Measurements from ENCODE around the gene COX5A. TPM values are rescaled to one million over a fixed set of nuclear protein-coding genes. Genes with fewer than 3 reads are reported as not detected.
A peak's percentile ranks its signal among the peaks of the same experiment; 100 is the strongest.

COX5A gene
- total RNA-seq, 2 experiments from 2014 or later = 40.7 to 44.2 TPM

DNA sequence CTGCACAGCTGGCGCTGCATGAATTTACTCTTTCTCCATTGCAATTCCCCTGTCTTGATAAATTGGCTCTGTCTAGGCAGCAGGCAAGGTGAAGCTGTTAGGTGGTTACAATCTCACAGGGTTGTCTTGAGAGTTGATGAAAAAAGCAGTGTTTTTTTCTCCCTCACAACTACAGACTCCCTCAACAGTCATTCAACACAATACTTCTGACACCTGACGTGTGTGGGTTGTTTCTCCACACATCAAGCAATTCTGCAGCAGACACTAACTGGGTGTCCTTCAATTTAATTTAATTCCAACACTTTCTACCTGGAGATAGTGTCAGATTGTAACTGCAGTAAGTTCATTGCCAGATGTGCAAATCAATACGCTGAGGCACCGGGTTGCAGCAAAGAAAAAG lies 59.6 kb downstream of the COX5A start:
- DNase-seq (no peak), ATAC-seq (ENCODE audit: poor library complexity) (no peak)
- no peaks in the 10 kb centered on the region for H3K27me3 ChIP-seq (ENCODE audit: control insufficient read depth in 1 of 2, insufficient read depth in 2 of 2, low read length in 2 of 2)
- POLR2A ChIA-PET = no interaction called here
- H3K27me3 Mint-ChIP-seq = no peaks in the 10 kb centered on the region
- no peaks in the 10 kb centered on the region for H3K9me3 Mint-ChIP-seq
- intact Hi-C loops (cut with DNase I, micrococcal nuclease) = no loop called here
- no peak overlapping the region for H3K4me3 ChIP-seq (ENCODE audit: low read length)
- H3K4me3 Mint-ChIP-seq = no peak overlapping the region
- no peaks in the 10 kb centered on the region for H3K36me3 ChIP-seq (ENCODE audit: insufficient read depth, low read length)
- TF ChIP-seq, protein P1, sequence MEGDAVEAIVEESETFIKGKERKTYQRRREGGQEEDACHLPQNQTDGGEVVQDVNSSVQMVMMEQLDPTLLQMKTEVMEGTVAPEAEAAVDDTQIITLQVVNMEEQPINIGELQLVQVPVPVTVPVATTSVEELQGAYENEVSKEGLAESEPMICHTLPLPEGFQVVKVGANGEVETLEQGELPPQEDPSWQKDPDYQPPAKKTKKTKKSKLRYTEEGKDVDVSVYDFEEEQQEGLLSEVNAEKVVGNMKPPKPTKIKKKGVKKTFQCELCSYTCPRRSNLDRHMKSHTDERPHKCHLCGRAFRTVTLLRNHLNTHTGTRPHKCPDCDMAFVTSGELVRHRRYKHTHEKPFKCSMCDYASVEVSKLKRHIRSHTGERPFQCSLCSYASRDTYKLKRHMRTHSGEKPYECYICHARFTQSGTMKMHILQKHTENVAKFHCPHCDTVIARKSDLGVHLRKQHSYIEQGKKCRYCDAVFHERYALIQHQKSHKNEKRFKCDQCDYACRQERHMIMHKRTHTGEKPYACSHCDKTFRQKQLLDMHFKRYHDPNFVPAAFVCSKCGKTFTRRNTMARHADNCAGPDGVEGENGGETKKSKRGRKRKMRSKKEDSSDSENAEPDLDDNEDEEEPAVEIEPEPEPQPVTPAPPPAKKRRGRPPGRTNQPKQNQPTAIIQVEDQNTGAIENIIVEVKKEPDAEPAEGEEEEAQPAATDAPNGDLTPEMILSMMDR (IDR thresholded peaks at IDR 0.05) = no peak
- peaks cover 8% of the 10 kb centered on the region for H3K4me1 ChIP-seq (ENCODE audit: insufficient read depth, low read length)
- H3K4me1 Mint-ChIP-seq (ENCODE audit: low read depth) = peaks cover 5% of the 10 kb centered on the region
- peaks cover 0 to 3% of the 10 kb centered on the region in 2 experiments for H3K9me3 ChIP-seq (ENCODE audit: control insufficient read depth in 1 of 2, insufficient read depth in 1 of 2, low read length in 2 of 2)
- H3K27ac ChIP-seq (ENCODE audit: low read depth in 1 of 2, low read length in 2 of 2) = no peak overlapping the region
- CTCF ChIA-PET = no interaction called here
- peaks cover 4% of the 10 kb centered on the region for H3K36me3 Mint-ChIP-seq (ENCODE audit: low read depth)
- H3K27ac Mint-ChIP-seq = no peak overlapping the region

DNA sequence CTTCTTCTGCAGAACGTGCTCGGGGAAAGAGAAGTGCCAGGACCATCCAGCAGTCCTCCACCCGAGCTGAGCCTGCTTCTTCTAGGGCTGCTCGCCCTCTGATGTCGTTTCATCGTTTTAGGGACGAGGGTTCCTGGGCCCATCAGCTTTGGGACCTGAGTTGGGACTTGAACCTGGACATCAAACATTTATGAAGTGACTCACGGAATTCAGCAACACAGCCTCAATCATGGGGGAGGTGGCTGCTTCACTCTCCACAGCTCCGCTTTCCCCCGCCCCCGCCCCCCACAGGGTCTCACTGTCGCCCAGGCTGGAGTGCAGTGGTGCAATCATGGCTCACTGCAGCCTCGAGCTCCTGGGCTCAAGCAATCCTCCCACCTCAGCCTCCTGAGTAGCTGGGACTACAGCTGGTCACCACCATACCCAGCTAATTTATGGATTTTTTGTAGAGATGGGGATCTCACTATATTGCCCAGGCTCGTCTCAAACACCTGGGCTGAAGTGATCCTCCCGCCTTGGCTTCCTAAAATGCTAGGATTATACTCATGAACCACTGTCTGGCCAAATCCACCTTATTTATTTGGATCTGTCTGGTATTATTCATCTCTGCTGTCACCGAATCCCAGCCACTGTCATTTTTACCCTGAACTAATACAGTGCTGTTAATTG lies 64.0 kb downstream of the COX5A start:
- Histone ChIP-seq H3K36me3 (ENCODE audit: insufficient read depth, low read length) (peaks cover under 1% of the 10 kb centered on the region), H3K4me3 (ENCODE audit: low read length) (peak overlapping the region; percentile 65), H3K27me3 (ENCODE audit: control insufficient read depth in 1 of 2, insufficient read depth in 2 of 2, low read length in 2 of 2) (no peaks in the 10 kb centered on the region), H3K27ac (ENCODE audit: low read depth in 1 of 2, low read length in 2 of 2) (peak overlapping the region; percentile 65 to 69), H3K9me3 (ENCODE audit: control insufficient read depth in 1 of 2, insufficient read depth in 1 of 2, low read length in 2 of 2) (no peaks in the 10 kb centered on the region), H3K4me1 (ENCODE audit: insufficient read depth, low read length) (peaks cover 44% of the 10 kb centered on the region)
- ATAC-seq (ENCODE audit: poor library complexity) = peak; percentile 8
- TF ChIP-seq, protein P1 (IDR thresholded peaks at IDR 0.05) = no peak
- Mint-ChIP-seq H3K9me3 (no peaks in the 10 kb centered on the region), H3K4me1 (ENCODE audit: low read depth) (peaks cover 39% of the 10 kb centered on the region), H3K27ac (peak overlapping the region; percentile 90), H3K4me3 (peak overlapping the region; percentile 94), H3K27me3 (no peaks in the 10 kb centered on the region), H3K36me3 (ENCODE audit: low read depth) (peaks cover 18% of the 10 kb centered on the region)
- intact Hi-C loops (cut with DNase I, micrococcal nuclease) = loop anchor here (1.0 to 2.0 kb wide), 6 partner anchors 15 to 63 kb away; partner anchors contain the start of genes ULK3 (in 2 of the 2), FAM219B (in 1 of the 2) and MPI (in 1 of the 2)
- ChIA-PET CTCF (interaction anchor here (1.1 to 1.7 kb wide), 4 partner anchors 16 to 80 kb away, joined by 3 to 7 read pairs (median 5); partner anchors contain the start of gene MPI), POLR2A (interaction anchor here (0.7 to 1.8 kb wide), 10 partner anchors 10 to 95 kb away, joined by 3 to 9 read pairs (median 4); partner anchors contain the start of genes CSK, FAM219B, MPI and ULK3)
- peak in 3 of 14 experiments; percentile 36 to 54 (median 52) for DNase-seq

DNA sequence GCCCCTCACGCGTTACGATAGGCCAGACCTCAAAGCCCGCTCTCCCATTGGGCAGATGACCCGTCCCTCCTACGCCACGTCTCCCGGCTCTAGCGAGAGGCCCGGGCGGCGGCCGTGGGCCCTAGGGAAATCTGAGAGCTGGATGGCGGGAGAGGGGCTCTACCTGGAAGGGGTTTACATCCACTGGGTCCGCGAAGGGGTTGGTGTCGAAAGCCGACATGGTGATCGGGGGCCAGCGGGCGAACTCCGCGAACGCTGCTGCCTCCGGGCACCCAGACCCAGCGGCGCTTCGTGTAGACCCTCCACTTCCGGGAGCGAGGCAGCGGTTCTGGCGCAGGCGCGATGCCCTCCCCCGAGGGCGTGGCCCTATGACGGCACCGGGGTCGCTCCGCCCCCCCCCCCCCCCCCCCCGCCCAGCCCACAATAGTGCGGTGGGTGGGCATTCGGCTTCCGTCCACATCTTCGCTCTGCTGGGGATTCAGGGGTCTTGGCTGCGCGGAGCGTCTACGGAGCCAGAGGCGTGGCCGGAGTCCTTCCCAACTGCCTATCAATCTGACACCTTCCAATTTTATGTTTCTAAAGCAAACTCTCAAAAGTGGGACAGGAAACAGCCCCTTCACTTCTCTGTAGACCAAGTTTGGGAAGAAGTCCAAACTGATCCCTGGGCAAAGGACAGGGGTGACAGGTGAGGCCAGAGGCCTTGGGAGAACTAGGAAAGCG lies 64.7 kb downstream of the COX5A start, which contains the start of gene SCAMP2:
SCAMP2 (minus strand) TSS at position 330 of the 720 bp plus-strand sequence; CDS start at position 220, 110 bp downstream.
- CTCF ChIA-PET = interaction anchor here (1.1 to 1.7 kb wide), 4 partner anchors 17 to 80 kb away, joined by 3 to 7 read pairs (median 5); partner anchors contain the start of gene MPI
- DNase-seq = peak; percentile 79 to 95 (median 86)
- POLR2A ChIA-PET = interaction anchor here (0.7 to 1.8 kb wide), 10 partner anchors 10 to 95 kb away, joined by 3 to 9 read pairs (median 4); partner anchors contain the start of genes CSK, FAM219B, MPI and ULK3
- intact Hi-C loops (cut with DNase I, micrococcal nuclease) = loop anchor here (1.0 to 2.0 kb wide), 6 partner anchors 16 to 64 kb away; partner anchors contain the start of genes ULK3 (in 2 of the 2), FAM219B (in 1 of the 2) and MPI (in 1 of the 2)
- H3K36me3 ChIP-seq (ENCODE audit: insufficient read depth, low read length) = peaks cover 2% of the 10 kb centered on the region
- peak within 1 kb of the TSS; percentile 93 to 94 for H3K27ac ChIP-seq (ENCODE audit: low read depth in 1 of 2, low read length in 2 of 2)
- H3K9me3 ChIP-seq (ENCODE audit: control insufficient read depth in 1 of 2, insufficient read depth in 1 of 2, low read length in 2 of 2) = no peaks in the 10 kb centered on the region
- peak within 1 kb of the TSS; percentile 94 for H3K4me3 Mint-ChIP-seq
- peaks cover 21% of the 10 kb centered on the region for H3K36me3 Mint-ChIP-seq (ENCODE audit: low read depth)
- no peaks in the 10 kb centered on the region for H3K27me3 ChIP-seq (ENCODE audit: control insufficient read depth in 1 of 2, insufficient read depth in 2 of 2, low read length in 2 of 2)
- H3K4me3 ChIP-seq (ENCODE audit: low read length) = peak within 1 kb of the TSS; percentile 65
- peaks cover 45% of the 10 kb centered on the region for H3K4me1 Mint-ChIP-seq (ENCODE audit: low read depth)
- H3K9me3 Mint-ChIP-seq = no peaks in the 10 kb centered on the region
- ATAC-seq (ENCODE audit: poor library complexity) = peak; percentile 90
- TF ChIP-seq, protein P1 (IDR thresholded peaks at IDR 0.05) = no peak
- H3K27ac Mint-ChIP-seq = peak within 1 kb of the TSS; percentile 90
- H3K27me3 Mint-ChIP-seq = no peaks in the 10 kb centered on the region
- peaks cover 50% of the 10 kb centered on the region for H3K4me1 ChIP-seq (ENCODE audit: insufficient read depth, low read length)
